Measurements from ENCODE around the gene CRAT. TPM values are rescaled to one million over a fixed set of nuclear protein-coding genes. Genes with fewer than 3 reads are reported as not detected.

CRAT gene
- total RNA-seq, 4 donors from 2014 or later, result 73.9 to 117 (median 92.2) TPM

DNA sequence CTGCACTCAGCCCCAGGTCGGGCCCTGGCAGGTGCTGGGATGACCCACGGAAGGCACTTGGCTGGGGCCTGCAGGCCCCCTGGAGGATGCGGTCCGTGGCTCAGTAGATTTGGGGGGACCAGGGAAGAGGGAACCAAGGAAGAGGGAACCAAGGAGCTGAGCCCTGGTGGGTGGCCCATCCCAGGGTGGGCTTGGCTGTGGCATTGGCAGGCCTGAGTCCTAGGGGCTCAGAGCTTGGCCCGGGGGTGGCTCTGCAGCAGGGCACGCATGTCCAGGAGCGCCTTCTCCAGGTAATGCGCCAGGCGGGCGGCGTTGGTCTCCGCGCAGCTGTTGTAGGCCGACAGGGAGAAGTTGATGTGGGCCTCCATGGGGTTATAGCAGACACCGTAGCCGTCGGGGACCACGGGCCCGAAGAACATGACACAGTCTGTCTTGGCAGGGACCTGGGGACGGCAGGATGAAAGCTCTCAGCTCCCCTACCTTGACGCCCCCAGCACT lies 15.4 kb downstream of the CRAT start:
- Histone ChIP-seq H3K4me1 (peaks cover 0 to 5% (median 0%) of the 10 kb centered on the region in 4 donors), H3K4me3 (no peak overlapping the region), H3K36me3 (peaks cover 32 to 60% (median 56%) of the 10 kb centered on the region in 4 donors), H3K9me3 (no peaks in the 10 kb centered on the region), H3K27ac (replicated peaks in 1 of 4) (no peak overlapping the region), H3K27me3 (no peaks in the 10 kb centered on the region)
- DNase-seq (ENCODE audit: extremely low spot score), result no peak
- 86% methylated on average over 5 of the region's 21 CpGs for WGBS
- no peak for TF ChIP-seq EP300 (IDR thresholded peaks at IDR 0.05)
- TF ChIP-seq, protein P1, sequence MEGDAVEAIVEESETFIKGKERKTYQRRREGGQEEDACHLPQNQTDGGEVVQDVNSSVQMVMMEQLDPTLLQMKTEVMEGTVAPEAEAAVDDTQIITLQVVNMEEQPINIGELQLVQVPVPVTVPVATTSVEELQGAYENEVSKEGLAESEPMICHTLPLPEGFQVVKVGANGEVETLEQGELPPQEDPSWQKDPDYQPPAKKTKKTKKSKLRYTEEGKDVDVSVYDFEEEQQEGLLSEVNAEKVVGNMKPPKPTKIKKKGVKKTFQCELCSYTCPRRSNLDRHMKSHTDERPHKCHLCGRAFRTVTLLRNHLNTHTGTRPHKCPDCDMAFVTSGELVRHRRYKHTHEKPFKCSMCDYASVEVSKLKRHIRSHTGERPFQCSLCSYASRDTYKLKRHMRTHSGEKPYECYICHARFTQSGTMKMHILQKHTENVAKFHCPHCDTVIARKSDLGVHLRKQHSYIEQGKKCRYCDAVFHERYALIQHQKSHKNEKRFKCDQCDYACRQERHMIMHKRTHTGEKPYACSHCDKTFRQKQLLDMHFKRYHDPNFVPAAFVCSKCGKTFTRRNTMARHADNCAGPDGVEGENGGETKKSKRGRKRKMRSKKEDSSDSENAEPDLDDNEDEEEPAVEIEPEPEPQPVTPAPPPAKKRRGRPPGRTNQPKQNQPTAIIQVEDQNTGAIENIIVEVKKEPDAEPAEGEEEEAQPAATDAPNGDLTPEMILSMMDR (IDR thresholded peaks at IDR 0.05), result no peak
- no peak for TF ChIP-seq POLR2A (IDR thresholded peaks at IDR 0.05; ENCODE audit: low read depth)
- no peak for TF ChIP-seq POLR2AphosphoS5 (IDR thresholded peaks at IDR 0.05)
- intact Hi-C loops (cut with DNase I), result no loop called here

DNA sequence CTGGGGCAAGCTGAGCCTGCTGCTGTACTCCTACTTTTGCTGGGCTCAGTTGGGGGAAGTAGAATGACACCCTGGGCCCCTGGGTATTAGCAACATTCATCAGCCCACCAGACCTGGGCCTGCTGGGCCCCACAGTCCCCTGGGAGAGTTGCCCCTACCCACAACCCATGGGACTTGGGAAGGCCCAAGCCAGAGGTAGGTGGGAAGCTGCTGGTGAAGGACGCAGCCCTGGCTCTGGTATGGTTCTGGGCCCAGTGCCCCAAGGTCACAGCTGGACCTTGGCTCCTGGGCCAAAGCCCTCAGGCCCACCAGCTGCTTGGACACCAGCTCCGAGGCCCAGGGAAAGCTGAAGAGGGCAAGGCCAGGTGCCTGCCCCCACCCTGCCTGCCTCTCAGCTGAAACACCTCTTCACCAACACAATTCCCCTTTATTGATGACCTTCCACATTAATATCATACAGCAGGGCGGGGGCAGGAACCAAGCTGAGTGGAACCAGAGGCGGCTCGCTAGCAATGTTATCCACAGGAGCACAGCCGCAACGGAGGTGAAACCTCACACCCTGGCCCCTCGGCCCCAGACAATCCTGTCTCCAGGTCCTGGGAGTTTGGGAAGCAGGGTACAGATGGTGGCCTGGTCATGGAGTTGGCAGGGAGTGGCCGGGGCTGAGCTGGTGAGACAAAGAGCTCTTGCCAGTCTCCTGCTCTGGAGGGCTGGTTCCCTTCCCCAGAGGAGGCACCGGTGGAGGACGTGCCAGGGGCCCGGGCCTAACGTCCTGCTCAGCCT lies 16.0 kb downstream of the CRAT start:
- Histone ChIP-seq H3K4me1 (peaks cover 0 to 5% (median 0%) of the 10 kb centered on the region in 4 donors), H3K9me3 (no peaks in the 10 kb centered on the region), H3K4me3 (no peak overlapping the region), H3K36me3 (peaks cover 32 to 60% (median 56%) of the 10 kb centered on the region in 4 donors), H3K27ac (replicated peaks in 1 of 4) (no peak overlapping the region), H3K27me3 (no peaks in the 10 kb centered on the region)
- TF ChIP-seq EP300 (IDR thresholded peaks at IDR 0.05) (no peak), POLR2AphosphoS5 (IDR thresholded peaks at IDR 0.05) (no peak), POLR2A (IDR thresholded peaks at IDR 0.05; ENCODE audit: low read depth) (no peak)
- TF ChIP-seq, protein P1 (IDR thresholded peaks at IDR 0.05), result no peak
- 87% methylated on average over 3 of the region's 13 CpGs for WGBS
- DNase-seq (ENCODE audit: extremely low spot score), result no peak
- intact Hi-C loops (cut with DNase I), result no loop called here

DNA sequence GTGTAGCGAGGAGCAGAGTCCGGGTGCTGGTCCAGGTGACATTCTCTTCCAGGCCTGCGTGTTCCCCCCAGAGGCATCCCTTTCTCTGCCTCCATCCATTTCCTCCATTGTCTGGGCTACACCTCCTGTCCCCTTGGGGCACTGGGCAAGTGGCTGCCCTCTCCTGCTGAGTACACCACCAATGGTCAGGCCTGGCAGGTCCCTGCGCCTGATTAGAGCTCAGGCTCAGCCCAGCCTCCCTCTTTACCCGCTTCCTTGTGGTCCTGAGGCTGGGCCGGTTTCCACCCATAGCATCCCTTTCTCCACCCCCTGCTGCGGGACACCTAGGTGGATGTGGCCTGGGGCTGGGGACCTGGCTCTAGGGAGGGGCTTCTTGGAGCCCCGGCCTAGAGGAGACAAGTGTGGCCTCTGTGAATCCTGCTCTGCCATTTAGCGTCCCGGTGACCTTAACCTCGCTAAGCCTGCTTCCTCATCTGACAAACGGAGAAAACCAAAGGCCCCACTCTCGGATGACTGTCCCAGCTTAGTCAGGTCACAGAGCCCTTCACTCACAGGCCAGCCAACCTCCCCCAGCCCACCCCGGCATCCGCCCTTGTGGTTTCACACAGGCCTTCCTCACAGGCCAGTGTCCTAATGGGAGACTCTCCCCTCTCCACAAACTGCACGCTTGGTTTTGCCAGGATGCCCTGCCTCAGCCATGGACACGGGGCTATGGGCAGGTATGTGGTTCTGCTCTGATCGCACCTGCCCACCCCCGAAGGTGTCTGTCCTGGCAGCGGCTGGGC lies 16.8 kb downstream of the CRAT start:
- WGBS, result 87% methylated on average over 20 of the region's 20 CpGs
- TF ChIP-seq POLR2A (IDR thresholded peaks at IDR 0.05; ENCODE audit: low read depth) (no peak), EP300 (IDR thresholded peaks at IDR 0.05) (no peak), POLR2AphosphoS5 (IDR thresholded peaks at IDR 0.05) (no peak)
- TF ChIP-seq, protein P1 (IDR thresholded peaks at IDR 0.05), result no peak
- no peaks in the 10 kb centered on the region for H3K27me3 ChIP-seq
- H3K27ac ChIP-seq (replicated peaks in 1 of 4), result no peak overlapping the region
- H3K4me3 ChIP-seq, result no peak overlapping the region
- no peaks in the 10 kb centered on the region for H3K9me3 ChIP-seq
- H3K4me1 ChIP-seq, result peaks cover 0 to 5% (median 0%) of the 10 kb centered on the region in 4 donors
- peaks cover 32 to 66% (median 63%) of the 10 kb centered on the region in 4 donors for H3K36me3 ChIP-seq
- intact Hi-C loops (cut with DNase I), result no loop called here
- no peak for DNase-seq (ENCODE audit: extremely low spot score)

DNA sequence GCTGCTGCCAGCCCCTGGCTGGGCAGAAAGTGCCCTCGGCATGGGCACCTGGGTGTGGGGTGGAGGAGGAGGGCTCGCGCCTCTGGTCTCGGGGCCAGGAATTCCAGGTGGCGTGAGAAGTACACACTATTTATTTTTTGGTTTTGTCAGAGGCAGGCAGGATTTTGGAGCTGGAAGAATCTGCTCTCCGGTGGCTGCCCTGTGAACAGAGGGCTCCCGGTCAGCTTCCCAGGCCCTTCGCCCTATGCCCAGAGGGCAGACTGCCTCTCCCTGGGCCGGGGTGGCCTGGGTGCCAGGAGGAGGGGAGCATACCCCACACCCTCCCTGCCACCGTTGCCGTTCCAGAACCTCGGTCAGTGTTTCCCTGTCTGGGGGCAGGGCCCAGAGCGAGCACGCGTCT lies 21.3 kb downstream of the CRAT start:
- no peak overlapping the region for H3K4me3 ChIP-seq
- no peak for DNase-seq (ENCODE audit: extremely low spot score)
- no peak overlapping the region for H3K27ac ChIP-seq (replicated peaks in 1 of 4)
- no peaks in the 10 kb centered on the region for H3K27me3 ChIP-seq
- peaks cover 9 to 66% (median 58%) of the 10 kb centered on the region in 4 donors for H3K36me3 ChIP-seq
- WGBS, result 92% methylated on average over 9 of the region's 15 CpGs
- intact Hi-C loops (cut with DNase I), result no loop called here
- H3K4me1 ChIP-seq, result peaks cover 0 to 1% (median 0%) of the 10 kb centered on the region in 4 donors
- no peak for TF ChIP-seq POLR2A (IDR thresholded peaks at IDR 0.05; ENCODE audit: low read depth)
- TF ChIP-seq, protein P1 (IDR thresholded peaks at IDR 0.05), result no peak
- TF ChIP-seq POLR2AphosphoS5 (IDR thresholded peaks at IDR 0.05), result no peak
- no peak for TF ChIP-seq EP300 (IDR thresholded peaks at IDR 0.05)
- H3K9me3 ChIP-seq, result no peaks in the 10 kb centered on the region

Data from esophagus muscularis mucosa (tissue), 4 donors.